Activated CD8-positive, alpha-beta T cell treated with anti-CD3 and anti-CD28 coated beads for 36 hours (primary cell): ENCODE measurements around the gene DRC7. TPM values are rescaled to one million over a fixed set of nuclear protein-coding genes. Genes with fewer than 3 reads are reported as not detected.

Experiments
- ATAC-seq: fragments of 200-7000 bp; cut with Tn5 transposase; one replicate; pipeline ENCODE4 v1.10.0; 2021; ENCODE audit warnings: mild to moderate bottlenecking, moderate library complexity
- CTCF ChIA-PET: fragments of 350-600 bp; sonication (Branson Sonifier 250); formaldehyde crosslinking; loops from one replicate; lab custom pipeline; 2021; ENCODE audit warnings: antibody characterized with exemption; lab: Charles Lee
- POLR2A ChIA-PET: fragments of 350-600 bp; sonication (Branson Sonifier 250); formaldehyde crosslinking; loops from one replicate; lab custom pipeline; 2021; ENCODE audit warnings: antibody characterized with exemption; lab: Charles Lee
- DNase-seq: peaks from one replicate; pipeline ENCODE4 v3.0.0-alpha.2; 2020
- H3K27ac Mint-ChIP-seq: one replicate; pipeline ENCODE4 v1.8.0; 2021; ENCODE audit warnings: mild to moderate bottlenecking, mixed read lengths
- H3K27me3 Mint-ChIP-seq: one replicate; pipeline ENCODE4 v1.8.0; 2021; ENCODE audit warnings: mixed read lengths
- H3K36me3 Mint-ChIP-seq: one replicate; pipeline ENCODE4 v1.8.0; 2021; ENCODE audit warnings: low read depth, mixed read lengths
- H3K4me1 Mint-ChIP-seq: one replicate; pipeline ENCODE4 v1.8.0; 2021; ENCODE audit warnings: low read depth, mixed read lengths
- H3K4me3 Mint-ChIP-seq: one replicate; pipeline ENCODE4 v1.8.0; 2021; ENCODE audit warnings: mild to moderate bottlenecking, moderate library complexity, mixed read lengths
- H3K9me3 Mint-ChIP-seq: one replicate; pipeline ENCODE4 v1.8.0; 2021; ENCODE audit warnings: mixed read lengths
- intact Hi-C: fragments of 100-400 bp; cut with micrococcal nuclease; formaldehyde crosslinking; loops from one replicate; pipeline ENCODE4 v1.10.0; 2022
- total RNA-seq, 2 experiments: library from RNA; stranded (reverse); gene quantifications; one replicate each; pipeline ENCODE4 v1.2.3, GENCODE V29; 2021
- TF ChIP-seq, protein P1 (sequence below): fragments of 200-600 bp; IDR thresholded peaks from one replicate; pipeline ENCODE4 v1.8.0; 2022; ENCODE audit warnings: antibody characterized with exemption, mild to moderate bottlenecking

The DRC7 gene
- total RNA-seq, 2 experiments from 2014 or later = 0.58 TPM; not detected in 1

DNA sequence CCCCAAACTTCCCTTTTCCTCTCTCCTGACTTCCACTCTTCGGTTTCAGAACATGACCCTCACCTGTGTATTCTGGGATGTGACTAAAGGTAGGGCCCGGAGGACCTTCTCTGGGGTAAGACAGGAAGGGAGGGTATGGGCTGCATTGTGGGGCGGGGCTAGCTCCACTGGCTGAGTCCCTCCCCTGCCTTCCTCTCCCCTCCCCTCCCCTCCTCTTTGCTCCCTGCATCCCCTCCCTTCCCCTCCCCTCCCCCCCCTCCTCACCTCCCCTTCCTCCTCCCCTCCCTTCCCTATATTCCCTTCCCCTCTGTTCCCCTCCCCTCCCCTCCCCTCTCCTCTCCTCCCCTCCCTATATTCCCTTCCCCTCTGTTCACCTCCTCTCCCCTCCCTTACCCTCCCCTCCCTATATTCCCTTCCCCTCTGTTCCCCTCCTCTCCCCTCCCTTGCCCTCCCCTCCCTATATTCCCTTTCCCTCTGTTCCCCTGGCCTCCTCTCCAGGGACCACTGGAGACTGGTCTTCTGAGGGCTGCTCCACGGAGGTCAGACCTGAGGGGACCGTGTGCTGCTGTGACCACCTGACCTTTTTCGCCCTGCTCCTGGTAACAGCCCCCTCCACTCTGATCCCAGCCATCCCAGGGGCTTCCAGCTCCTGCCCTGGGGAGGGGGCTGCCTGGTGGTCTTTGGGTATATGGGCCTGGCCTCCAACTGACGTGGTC lies 14.7 kb upstream of the DRC7 start:
- Mint-ChIP-seq H3K36me3 (no peaks in the 10 kb centered on the region), H3K4me1 (no peaks in the 10 kb centered on the region), H3K27me3 (no peaks in the 10 kb centered on the region), H3K4me3 (no peak overlapping the region), H3K9me3 (no peaks in the 10 kb centered on the region), H3K27ac (no peak overlapping the region)
- no peak for ATAC-seq
- POLR2A ChIA-PET = no interaction called here
- CTCF ChIA-PET = no interaction called here
- intact Hi-C loops = no loop called here
- no peak for DNase-seq
- TF ChIP-seq, protein P1, sequence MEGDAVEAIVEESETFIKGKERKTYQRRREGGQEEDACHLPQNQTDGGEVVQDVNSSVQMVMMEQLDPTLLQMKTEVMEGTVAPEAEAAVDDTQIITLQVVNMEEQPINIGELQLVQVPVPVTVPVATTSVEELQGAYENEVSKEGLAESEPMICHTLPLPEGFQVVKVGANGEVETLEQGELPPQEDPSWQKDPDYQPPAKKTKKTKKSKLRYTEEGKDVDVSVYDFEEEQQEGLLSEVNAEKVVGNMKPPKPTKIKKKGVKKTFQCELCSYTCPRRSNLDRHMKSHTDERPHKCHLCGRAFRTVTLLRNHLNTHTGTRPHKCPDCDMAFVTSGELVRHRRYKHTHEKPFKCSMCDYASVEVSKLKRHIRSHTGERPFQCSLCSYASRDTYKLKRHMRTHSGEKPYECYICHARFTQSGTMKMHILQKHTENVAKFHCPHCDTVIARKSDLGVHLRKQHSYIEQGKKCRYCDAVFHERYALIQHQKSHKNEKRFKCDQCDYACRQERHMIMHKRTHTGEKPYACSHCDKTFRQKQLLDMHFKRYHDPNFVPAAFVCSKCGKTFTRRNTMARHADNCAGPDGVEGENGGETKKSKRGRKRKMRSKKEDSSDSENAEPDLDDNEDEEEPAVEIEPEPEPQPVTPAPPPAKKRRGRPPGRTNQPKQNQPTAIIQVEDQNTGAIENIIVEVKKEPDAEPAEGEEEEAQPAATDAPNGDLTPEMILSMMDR = no peak

DNA sequence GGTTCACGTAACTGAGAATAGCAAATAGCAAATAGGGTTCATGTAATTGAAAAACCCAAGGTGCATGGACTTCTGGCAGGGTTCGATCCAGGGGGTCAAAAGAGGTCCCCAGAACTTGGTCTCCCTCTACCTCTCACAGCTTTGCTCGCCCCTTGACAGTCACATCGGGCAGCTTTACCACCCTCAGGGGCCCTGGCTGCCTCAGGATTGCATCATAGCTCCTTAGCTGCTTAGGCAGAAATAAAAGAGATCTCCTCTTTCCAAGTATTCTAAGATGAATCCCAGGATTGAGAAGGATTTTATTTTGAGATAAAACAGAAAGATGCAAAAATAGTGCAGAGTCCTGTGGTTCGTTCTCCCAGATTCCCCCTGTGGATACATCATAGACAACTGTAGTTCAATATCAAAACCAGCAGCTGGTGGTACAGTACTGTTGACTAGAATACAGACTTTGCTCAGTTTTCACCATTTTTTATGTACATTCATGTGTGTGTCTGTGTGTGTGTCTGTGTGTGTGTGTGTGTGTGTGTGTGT lies 13.7 kb upstream of the DRC7 start:
- CTCF ChIA-PET = interaction anchor here (1.1 to 2.5 kb wide), 3 partner anchors 76 to 104 kb away, joined by 3 to 6 read pairs (median 3); no protein-coding TSS in a partner anchor
- POLR2A ChIA-PET = no interaction called here
- Mint-ChIP-seq H3K9me3 (no peaks in the 10 kb centered on the region), H3K36me3 (no peaks in the 10 kb centered on the region), H3K27me3 (no peaks in the 10 kb centered on the region), H3K4me3 (no peak overlapping the region), H3K27ac (no peak overlapping the region), H3K4me1 (no peaks in the 10 kb centered on the region)
- intact Hi-C loops = no loop called here
- TF ChIP-seq, protein P1 = no peak
- ATAC-seq = no peak
- no peak for DNase-seq

DNA sequence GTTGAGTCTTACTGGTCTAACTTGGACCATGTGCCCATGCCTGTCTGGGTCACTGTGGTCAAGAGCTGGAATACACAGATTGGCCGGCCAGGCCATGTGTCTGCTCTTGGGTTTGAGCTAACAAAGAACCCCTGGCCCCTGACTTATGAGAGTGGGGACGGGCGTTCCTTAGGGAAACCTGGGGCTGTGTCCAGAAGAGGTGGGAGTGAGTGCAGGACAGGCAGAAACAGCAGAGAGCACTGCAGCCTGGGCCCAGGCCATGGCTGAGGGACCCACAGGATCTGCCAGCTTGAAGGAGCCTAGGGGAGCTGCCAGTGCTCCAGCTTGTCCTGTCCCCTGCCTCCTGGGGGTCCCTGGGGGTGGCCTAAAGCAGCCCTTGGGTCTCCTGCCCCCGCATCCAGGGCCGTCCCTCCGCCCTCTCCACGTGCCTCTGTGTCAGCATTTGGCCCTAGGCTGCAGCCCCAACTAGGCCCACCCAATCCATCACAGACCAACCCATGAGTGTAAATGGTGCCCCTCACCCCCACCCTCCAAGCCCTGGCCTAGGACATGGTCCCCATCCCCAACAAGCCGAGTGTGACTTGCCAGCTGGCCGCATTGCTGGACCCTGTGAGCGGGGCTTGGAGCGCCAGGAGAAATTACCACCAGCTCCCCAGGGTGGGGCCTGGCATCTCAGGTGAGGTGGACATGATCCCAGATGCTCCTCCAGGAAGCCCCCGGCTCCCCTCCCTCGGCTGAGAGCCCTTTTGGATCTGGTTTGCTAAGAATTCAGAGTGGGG lies 12.5 kb upstream of the DRC7 start:
- Mint-ChIP-seq H3K4me3 (no peak overlapping the region), H3K27ac (no peak overlapping the region), H3K9me3 (no peaks in the 10 kb centered on the region), H3K27me3 (no peaks in the 10 kb centered on the region), H3K36me3 (no peaks in the 10 kb centered on the region), H3K4me1 (no peaks in the 10 kb centered on the region)
- TF ChIP-seq, protein P1 = no peak
- ChIA-PET CTCF (interaction anchor here (1.1 to 2.5 kb wide), 4 partner anchors 33 to 105 kb away, joined by 3 to 6 read pairs (median 4); no protein-coding TSS in a partner anchor), POLR2A (no interaction called here)
- intact Hi-C loops = no loop called here
- ATAC-seq (no peak), DNase-seq (no peak)

DNA sequence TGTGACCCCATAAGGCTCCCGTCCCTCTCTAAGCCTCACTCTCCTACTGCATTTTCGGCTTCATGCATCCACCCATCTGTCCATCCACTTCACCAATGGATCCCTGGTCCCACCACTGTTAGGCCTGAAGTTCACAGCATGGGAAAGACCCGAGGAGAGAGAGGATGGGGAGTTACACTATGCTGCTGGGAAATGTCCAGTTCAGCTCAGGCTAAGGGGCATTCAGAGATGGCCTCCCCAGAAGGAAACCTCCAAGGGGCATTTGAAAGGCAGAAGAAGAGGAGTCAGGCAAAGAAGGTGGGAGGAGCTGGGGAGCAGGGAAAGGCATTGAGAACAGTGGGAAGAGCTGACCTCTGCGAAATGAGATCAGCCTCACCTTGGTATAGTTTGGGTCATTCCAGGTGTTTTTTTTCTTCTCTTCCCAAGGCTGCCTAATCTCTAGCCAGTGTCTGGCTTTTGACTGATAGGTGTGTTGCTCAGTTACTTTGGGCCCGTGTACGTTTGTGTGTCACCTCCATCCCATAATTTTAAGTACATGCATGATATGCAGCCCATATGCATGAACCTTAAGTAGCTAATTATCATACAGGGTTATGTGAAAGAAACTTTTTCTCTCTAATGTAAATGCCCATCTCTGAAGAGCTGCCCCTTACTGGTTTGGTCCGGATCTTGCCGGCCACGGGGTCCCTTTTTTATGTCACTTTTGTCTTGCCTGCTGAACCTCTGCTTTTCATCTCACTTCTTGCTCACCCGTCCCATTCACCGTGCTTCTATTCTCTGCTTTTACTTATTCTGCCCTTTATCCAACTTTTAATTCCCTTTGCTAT lies 11.6 kb upstream of the DRC7 start:
- CTCF ChIA-PET = interaction anchor here (1.6 to 2.5 kb wide), 2 partner anchors 34 to 74 kb away, joined by 6 read pairs; no protein-coding TSS in a partner anchor
- DNase-seq = no peak
- no peak overlapping the region for H3K4me3 Mint-ChIP-seq

More for the DNA sequence above, 11.6 kb upstream of the DRC7 start:
- H3K27me3 Mint-ChIP-seq = no peaks in the 10 kb centered on the region
- H3K36me3 Mint-ChIP-seq = no peaks in the 10 kb centered on the region
- TF ChIP-seq, protein P1 = no peak
- no peak overlapping the region for H3K27ac Mint-ChIP-seq
- POLR2A ChIA-PET = interaction anchor here (0.7 kb wide), 1 partner anchor 326 kb away, joined by 3 read pairs; no protein-coding TSS in a partner anchor
- ATAC-seq = no peak
- intact Hi-C loops = no loop called here
- H3K4me1 Mint-ChIP-seq = no peaks in the 10 kb centered on the region
- no peaks in the 10 kb centered on the region for H3K9me3 Mint-ChIP-seq
